Left lobe of liver (tissue), 2 donors: ENCODE data around the gene CERS2. TPM values are rescaled to one million over a fixed set of nuclear protein-coding genes. Genes with fewer than 3 reads are reported as not detected.

Experiments
- ATAC-seq: fragments of 200-7000 bp; cut with Tn5 transposase; one replicate; pipeline ENCODE4 v1.9.1; 2020; ENCODE audit warnings: mild to moderate bottlenecking, moderate library complexity
- DNase-seq: peaks from one replicate; pipeline ENCODE4 v3.0.0-alpha.2; 2020; ENCODE audit warnings: low spot score
- total RNA-seq: library from RNA; stranded (reverse); gene quantifications from one replicate; pipeline ENCODE4 v1.2.1, GENCODE V29; 2021
- donor health status: DM: no; HTN: no; CAD: no; lungs with moderate emphysema.
- donor health status: DM: no; HTN: yes; CAD: no.

The CERS2 gene
- total RNA-seq, 1 donor from 2014 or later = 425 TPM

GRCh38 chr1:150997949-150998348 lies 23.3 kb upstream of the CERS2 start:
- ATAC-seq = no peak
- no peak for DNase-seq

GRCh38 chr1:150997126-150997872 lies 22.7 kb upstream of the CERS2 start:
- no peak for ATAC-seq
- DNase-seq = no peak

DNA sequence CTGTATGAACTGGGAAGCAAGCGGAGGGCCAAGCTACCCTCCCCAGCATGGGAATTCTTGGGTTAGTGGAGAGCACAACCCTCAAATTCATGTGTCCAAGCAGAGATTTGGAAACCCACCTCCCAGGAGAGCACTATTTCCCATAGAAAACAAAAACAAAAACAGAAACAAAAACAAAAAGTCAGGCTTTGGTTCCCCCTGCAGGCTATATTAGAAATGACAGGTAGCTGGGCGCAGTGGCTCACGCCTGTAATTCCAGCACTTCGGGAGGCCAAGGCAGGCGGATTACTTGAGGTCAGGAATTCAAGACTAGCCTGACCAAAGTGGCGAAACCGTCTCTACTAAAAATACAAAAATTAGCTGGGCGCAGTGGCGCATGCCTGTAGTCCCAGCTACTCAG lies 21.3 kb upstream of the CERS2 start:
- ATAC-seq (peak; percentile 81), DNase-seq (no peak)

DNA sequence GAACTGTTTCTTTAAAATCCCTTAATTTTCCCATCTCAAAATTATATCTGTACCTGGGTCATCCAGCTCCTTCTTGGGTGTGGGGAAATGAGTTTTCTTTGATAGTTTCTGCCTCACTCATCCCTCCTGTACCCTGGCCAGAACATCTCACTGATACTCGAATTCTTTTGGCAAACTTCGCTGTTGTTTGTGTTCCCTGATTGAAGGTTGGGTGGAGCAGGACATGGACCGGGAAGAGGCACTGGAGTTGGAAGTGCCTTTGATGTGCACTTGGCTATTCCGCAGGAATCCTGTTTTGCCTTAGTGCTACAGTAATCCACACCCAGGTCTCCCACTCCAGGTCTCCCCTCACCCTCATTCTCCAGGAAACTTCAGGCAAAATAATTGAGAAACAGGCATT lies 20.8 kb upstream of the CERS2 start:
- no peak for ATAC-seq
- DNase-seq = no peak

GRCh38 chr1:150994248-150994647 lies 19.6 kb upstream of the CERS2 start:
- ATAC-seq (no peak), DNase-seq (no peak)

DNA sequence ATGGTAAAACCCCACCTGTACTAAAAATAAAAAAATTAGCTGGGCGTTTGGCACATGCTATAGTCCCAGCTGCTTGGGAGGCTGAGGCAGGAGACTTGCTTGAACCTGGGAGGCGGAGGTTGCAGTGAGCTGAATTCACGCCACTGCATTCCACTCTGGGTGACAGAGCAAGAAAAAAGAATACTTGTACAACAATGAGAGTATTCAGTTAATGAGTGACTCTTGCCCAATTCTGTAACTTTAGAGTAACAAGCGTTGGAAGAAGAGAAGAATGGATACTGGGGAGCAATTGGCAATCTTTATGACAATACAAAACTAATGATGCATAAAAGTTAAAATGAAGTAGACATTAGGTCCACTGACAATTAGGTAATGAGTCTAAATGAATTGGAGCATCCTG lies 18.0 kb upstream of the CERS2 start:
- ATAC-seq (no peak), DNase-seq (no peak)

- ATAC-seq = peak; percentile 21
- DNase-seq = no peak
Observed at GRCh38 chr1:150987924-150988323, 13.3 kb upstream of the CERS2 start.

DNA sequence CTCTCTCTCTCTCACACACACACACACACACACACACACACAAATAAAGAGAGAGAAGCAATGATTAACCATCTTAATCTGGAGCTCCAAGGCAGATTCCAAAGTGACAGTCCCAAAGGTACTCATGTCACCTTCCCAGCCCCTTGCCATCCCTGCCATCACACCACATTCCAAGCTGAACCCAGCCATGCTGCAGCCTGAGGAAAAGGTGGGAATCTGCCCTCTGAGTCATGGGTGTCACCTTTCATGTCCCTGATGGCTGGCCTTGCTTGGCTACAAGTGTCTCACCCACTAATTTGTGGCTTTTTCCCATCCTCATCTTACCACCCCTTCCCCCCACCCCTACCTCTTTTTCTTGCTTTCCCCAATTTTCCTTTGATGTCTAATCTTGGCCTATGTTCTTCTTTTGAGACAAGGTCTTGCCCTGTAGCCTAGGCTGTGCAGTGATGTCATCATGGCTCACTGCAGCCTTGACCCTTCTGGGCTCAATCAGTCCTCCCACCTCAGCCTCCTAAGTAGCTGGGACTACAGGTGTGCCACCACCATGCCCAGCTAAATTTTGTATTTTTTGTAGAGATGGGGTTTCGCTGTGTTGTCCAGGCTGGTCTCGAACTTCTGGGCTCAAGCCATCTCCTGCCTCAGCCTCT lies 10.7 kb upstream of the CERS2 start:
- DNase-seq (no peak), ATAC-seq (no peak)

GRCh38 chr1:150981805-150982712 lies 7.4 kb upstream of the CERS2 start, which contains the start of gene ANXA9:
ANXA9 (plus strand) TSS chr1:150982292; CDS start chr1:150983106, 814 bp downstream.
- peak; percentile 83 for DNase-seq
- peak; percentile 77 for ATAC-seq

DNA sequence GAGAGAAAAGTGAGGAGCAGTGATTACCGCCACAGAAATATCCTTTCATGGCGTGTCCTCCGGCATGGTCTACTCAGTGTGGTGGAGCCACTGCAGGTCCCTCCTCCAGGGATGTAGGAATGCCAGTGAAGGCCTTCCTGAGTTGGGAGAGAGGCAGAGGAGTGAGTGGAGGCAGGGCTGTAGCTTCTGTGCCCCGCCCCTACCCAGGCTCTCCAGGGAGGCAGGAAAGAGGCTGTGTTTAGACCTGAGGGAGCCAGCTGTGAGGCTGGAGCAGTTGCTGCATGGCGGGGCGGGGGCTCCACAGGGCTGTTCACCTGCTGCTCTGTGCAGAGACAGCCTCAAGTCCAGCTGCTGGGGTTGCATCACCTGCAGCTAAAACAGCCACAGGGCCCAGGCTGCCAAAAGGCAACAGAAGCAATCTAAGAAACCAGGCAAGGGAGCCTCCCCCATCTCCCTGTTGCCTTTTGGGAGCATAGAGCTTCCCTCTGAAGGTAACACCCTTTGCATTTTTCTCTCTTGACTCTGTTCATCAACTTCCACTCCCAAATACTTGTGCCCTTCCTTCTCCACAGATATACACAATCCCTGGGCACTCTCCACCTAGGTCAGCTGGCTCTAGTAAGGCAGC lies 6.7 kb upstream of the CERS2 start:
- peak; percentile 65 for DNase-seq
- ATAC-seq = peak; percentile 36

DNA sequence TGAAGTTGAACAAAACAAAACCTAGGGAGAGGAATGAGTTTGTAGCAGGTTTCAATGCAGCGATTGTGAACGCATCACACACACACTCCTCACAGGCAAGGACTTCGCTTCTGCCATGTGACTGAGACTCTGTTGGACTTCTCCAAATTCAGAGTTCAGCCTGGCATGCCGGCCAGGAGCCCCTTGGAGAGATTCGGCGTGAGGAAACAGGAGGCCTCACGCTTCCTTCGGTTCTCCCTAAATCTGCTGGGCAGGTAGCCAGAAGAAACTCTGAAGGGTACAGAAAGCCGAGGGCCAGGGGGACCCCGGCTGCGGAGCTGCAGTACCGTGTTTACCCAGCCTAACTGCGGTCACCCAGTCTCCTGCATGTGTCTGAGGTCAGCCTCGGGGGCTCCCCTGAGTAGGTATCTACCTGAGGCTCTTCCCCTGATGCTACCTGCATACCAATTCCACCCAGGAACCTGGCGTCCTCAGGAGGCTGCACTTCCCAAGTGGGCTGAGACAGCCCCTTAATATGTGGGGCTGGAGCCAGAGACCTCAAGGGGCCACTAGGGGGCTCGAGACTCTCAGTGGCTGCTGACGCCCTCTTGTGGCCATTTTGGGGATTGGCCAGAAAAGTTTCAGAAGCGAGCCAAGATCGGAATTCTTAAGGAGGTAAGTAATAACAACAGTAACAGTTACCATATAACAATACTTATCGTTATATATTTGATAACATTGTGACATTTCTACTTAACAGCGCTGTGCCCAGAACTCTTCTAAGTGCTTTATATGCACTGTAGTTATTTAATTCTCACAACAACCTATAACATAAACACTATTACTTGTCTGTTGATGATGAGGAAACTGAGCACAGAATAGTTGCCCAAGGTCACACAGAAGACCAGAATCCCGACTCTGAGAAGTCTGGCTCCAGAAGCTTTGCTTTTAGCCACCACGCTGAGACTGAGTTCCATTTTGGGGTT lies 4.7 kb upstream of the CERS2 start:
- peak; percentile 84 for DNase-seq
- ATAC-seq = peak; percentile 54

GRCh38 chr1:150976879-150977694 lies 2.5 kb upstream of the CERS2 start:
- peak; percentile 89 for DNase-seq
- ATAC-seq = peak; percentile 49

GRCh38 chr1:150976401-150976821 lies 1.8 kb upstream of the CERS2 start:
- ATAC-seq = no peak
- no peak for DNase-seq

- no peak for ATAC-seq
- peak; percentile 62 for DNase-seq
Observed at GRCh38 chr1:150973836-150974579, 627 bp downstream of the CERS2 start.

DNA sequence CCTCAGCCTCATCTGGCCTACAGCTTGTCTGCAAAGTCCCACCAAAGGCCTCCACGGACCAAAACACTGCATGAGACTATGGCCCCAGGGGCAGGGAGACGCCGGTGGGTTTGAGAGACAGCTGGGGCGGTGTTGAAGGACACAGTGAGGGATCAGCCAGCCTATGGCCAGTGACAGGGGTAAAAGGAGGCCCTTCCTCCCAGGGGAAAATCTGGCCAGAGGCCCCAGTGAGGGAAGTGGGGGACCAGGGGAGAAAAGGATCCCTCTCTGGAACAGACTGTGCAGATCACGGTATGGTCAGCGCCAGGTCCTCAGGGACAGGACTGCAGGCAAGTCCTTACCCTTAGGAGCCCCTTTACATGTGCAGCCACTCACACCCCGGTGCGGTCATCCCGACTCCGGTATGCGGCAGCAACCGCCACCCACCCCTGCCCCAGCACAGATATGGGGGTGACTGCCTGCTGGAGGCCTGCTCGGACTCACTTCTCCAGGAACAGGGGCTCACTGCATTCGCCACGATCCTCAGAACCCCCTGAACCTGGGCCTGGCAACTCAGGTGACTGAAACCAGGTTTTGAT lies 1.3 kb downstream of the CERS2 start:
- DNase-seq = no peak
- ATAC-seq = no peak

DNA sequence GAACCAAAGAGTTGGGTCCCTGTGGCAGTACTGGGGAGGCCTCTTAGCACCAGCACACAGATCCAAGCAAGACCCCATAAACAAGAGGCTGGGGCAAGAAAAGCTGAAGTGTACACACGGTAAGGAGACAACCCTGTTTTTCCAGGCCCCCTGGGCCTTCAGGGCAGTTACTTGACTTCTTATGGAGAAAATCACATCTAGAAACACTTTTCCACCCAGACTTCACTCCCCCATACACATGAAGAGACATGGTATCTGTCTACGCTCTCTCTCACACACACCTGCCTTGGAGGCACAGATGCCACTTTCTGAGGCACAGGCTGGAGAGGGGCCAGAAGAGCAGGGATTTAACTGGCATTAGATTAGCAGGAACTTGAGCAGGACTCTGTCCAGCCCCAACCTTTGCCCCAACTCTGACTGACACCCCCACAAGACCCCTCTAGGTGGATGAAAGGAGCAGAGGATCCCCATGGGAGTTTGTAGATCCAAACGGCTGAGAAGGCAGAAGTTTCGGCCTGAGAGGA lies 2.2 kb downstream of the CERS2 start:
- peak; percentile 80 for DNase-seq

GRCh38 chr1:150971583-150972416 lies 2.8 kb downstream of the CERS2 start:
- peak; percentile 39 for ATAC-seq
- peak; percentile 75 for DNase-seq

More for the DNA sequence above, 2.2 kb downstream of the CERS2 start:
- ATAC-seq = peak; percentile 33
